Amniotic epithelial cell (primary cell): ENCODE measurements around the gene USH2A.

ENCODE experiments used
- DNase-seq: peaks from one replicate; pipeline ENCODE4 v3.0.0-alpha.2; 2010; ENCODE audit warnings: low read depth

Gene USH2A

DNA sequence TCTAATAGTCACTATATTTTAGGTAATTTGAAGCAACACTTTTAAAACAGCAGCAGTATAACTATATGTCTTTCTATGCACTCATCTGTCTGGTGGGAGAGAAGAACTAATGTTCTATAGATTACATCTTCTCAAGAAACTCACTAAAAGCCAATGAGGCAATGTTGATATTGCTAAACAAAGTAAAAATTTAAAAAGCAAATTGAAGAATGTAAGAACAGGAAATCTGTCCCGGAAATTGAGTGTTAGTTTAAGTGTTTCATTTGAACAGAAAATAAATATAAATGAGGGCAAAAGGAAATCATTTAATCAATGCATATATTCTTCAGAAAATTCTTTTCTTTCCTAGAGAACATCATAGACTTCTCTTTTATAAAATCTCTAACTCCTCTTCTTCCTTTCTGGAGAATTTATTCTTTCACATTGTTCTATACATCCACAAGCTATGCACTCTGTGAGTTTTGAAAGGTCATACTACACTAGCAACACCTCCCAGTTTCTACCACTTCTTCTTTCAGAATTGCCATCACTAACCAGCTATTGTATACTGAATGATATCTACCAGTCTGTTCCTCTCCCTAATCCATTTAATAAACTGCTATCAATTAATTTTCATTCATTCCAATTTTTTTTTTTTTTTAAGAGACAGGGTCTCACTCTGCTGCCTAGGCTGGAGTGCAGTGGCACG, 153.0 kb downstream of the USH2A start:
- no peak for DNase-seq

DNA sequence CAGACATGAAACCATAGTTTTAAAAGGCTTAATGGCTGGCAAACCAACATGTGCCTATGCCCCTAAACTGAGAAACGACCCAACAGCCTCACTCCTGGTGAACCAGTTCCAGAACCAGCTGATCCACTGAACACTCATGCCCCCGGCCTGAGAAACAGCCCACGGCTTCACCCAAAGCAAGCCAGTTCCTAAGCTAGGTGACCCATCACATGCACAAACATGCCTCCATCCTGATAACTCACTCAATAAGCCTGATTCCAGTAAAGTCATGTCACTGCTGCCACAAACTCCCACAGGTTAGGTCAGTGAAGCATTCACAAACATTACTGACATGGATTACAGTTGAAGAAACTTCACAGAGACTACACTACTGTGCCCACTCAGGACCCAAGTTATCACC, 161.6 kb downstream of the USH2A start:
- DNase-seq = no peak

DNA sequence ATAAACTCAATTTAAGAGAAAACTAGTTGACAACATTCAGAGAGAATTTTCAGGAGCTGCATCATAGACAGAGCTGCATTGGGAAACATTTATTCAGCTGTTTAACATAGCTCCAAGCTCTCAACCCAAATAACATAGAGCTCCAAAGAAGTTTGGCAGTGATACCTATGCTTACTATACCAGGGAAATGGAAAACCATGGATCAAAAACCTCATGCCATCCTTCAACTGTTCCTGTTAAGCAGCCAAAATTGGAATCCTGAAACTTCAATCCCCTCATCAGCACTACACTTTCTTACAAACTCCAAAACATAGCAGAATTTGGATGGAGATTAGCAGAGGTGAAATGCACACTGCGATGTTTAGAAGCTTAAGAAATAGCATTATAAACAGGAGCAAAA, 164.4 kb downstream of the USH2A start:
- no peak for DNase-seq

DNA sequence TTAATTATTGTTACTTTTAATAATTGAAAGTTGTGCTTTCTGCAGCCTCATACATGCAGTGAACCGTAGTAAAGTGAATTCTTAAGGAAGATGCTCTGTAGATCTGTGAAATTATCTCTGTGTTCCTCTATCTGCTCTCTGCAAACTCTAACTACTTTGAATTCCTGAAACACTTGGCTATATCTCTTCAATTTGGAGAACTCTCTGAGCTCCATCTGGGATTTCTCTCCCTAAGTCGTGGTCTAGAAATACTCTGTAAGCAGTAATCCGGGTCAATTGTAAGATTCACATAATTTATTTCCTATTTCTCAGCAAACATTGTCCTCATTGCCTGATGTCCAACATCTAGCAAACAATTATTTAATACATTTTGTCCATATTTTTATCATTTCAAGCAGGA, 164.9 kb downstream of the USH2A start:
- no peak for DNase-seq

DNA sequence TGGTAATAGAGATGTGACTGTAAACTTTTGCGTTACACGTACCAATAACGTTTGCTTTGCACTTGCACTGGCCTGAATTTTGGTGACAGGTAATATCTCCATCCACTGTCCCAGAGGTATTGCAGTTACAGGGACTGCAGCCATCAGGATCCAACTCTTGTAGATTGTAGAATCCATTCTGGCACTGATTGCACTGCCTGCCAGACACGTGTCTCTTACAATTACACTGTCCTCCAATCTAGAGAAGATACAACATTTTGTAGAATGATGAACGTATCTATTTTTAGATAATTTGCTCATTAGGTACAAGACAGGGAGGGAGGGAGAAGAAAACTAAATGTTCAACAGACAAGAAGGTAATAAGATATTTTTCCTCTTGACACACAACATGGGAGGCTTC, 172.4 kb downstream of the USH2A start:
- no peak for DNase-seq

DNA sequence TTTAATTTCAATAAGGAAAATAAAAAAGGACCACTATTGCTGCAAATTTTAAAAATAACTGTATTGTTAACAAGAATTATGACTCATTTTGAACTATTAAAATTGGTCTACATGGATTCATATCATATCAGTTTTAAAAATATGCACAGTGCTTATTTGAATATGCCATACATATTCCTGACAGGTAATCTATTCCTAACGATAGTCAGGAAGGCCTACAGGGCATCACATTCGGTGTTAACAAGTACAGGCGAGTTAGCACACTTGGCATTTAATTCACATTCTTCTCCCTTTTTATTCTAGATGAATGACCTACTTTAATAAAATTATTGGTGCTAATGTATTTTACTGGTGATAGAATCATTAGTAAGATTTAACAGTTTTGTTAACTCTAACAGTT, 174.6 kb downstream of the USH2A start:
- DNase-seq = no peak

DNA sequence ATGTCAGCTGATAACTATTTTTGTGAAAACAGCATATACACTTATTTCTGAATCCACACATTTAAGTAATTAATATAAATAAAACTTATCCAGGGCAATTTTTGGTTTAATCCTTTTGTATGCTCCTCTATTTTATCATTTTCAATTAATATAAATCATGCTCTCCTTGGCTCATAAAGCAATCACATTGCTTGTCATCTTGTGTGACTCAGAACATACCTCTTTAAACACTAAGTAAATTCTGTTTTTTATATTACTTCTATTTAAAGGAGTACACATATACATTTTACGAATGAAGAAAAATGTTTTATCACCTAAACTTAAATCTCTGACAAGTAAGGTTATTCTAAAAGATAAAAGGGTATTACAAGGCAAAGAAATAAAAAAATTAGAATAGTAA, 175.3 kb downstream of the USH2A start:
- no peak for DNase-seq

DNA sequence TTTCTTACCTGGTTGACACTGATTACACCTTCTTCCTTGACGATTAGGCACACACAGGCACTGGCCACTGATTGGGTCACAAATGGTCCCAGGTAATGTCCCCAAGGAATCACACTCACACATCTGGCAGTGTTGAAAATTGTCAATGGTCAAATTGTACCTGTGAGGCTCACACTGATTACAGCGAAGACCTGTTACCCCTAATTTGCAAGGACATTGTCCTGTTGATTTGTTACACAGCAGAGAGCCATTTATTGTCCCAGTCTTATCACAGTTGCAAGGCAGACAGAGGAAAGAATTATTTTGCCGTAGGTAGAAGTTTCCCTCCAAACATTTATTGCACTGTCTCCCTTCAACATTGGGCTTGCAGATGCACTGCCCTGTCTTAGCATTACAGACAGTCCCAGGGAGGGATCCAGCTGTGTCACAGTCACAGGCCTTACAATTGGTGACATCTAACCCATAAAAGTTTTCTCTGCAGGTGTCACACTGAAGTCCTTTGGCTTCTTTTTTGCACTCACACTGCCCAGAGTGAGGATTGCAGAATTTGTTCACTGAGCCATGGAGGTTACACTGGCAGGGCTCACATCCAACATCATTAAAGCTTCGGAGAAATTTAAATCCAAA, 176.6 kb downstream of the USH2A start:
- DNase-seq = no peak

DNA sequence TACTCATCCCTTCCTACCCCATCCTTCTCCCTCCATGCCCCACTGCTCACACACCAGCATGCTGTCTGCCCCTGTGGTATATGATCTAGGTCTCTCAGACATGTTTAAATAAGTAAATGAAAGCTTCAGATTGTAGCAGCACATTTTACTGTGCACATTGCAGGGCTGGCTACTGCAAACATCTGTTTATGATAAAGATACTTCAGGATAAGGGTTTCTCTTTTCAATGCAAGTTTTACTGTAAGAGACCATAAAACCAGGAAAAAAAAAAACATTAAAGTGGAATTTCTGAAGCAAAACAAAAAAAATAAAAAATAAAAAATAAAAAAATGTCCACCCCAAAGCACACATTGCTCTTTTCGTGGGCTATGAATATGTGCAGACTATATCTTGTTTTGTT, 184.4 kb downstream of the USH2A start:
- no peak for DNase-seq

DNA sequence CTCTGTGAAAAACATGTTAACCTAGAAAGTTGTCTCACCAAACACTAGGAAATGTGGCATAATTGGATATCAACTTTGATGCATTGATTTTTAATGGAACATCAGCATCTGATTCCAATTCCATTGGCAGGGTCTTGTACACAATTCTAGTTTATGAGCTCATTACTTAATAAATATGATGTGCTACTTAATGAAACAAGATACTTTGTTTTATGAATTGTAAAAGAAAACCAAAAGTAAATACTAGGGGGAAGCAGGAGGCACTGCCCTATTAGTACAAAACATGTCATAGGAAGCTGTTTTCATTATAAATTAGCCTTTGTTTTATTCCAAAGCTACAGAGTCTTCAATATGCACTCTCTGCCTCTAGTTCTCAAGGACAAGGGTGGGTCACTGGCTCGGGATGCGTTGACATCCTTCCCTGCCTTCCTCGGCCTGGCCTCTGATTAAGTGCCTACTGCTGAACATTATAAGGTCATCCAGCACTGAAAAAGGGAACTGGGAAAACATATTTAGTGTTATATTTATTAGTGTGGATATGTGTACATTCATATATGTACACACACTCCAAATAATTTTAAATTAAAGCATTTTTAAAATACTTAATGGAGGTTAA, 185.2 kb downstream of the USH2A start:
- DNase-seq = no peak

DNA sequence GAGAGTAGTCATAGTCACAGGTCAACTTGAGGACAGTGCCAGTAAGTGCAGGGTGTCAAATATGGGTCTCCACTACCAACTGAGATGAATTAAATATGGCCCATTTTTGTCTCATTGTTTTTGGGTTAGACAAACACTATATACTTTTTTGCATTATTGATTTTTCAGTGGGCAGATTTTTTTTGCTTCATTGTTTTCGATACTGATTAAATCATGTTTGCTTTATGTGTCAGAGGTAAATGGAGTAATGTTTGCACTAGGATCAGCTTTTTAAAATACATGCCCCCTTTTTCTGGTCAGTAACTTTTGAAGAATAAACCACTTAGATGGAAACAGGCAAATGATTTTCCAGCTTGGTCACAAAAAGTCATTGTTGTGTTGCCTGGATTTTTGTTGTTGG, 199.0 kb downstream of the USH2A start:
- no peak for DNase-seq

DNA sequence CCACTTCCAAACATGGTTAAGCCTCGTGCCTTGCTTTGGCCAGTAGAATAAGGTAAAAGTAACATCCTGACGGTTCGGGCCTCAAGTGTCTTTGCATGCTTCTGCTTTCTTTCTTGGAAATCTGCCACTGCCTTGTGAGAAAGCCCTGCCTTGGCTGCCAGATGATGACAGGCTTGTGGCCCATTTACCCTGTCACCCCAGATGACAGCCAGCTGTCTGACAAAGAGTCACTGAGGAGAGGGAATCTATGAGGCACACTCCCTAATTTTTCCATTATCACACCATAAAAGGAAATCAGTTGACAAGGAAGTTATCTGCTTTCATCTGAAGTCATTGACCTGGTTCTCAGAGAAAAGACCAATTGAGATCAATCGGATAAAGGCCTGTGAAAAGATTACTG, 199.8 kb downstream of the USH2A start:
- no peak for DNase-seq

DNA sequence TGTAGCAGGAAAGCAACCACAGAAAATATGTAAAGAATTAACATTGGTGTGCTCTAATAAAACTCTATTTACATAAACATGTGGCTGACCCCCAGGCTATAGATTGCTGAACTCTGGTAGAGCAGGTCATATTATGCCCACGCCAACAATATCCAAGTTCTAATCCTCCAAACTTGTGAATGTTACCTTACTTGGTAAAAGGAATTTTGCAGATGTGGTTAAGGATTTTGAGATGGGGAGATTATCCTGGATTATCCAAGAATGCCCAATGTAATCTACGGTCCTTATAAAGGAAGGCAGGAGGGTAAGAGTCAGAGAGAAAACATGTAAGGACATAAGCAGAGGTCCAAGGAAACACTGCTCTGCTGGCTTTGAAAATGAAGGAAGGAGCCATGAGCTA, 201.0 kb downstream of the USH2A start:
- DNase-seq = peak; percentile 58

DNA sequence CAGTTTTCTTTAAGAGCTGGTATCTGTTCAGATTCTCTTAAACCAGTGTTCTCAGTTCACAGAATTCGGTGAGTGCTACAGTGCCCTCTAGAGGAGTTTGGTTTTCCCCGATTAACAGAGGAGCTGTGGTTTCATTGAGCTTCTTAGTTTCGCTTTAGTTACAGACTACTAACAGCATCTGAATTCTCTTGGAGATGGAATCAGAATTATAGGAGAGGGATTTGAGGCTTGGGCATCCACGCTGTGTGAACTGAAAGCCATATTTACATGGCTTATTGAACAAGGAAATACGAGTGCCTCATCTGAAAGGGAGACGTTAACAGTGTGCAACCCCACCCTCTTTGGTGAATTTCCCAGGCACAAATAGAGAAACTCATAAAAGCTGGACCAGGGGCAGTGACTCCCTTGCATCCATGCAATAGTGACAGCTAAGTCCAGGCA, 202.0 kb downstream of the USH2A start:
- DNase-seq = peak; percentile 67

DNA sequence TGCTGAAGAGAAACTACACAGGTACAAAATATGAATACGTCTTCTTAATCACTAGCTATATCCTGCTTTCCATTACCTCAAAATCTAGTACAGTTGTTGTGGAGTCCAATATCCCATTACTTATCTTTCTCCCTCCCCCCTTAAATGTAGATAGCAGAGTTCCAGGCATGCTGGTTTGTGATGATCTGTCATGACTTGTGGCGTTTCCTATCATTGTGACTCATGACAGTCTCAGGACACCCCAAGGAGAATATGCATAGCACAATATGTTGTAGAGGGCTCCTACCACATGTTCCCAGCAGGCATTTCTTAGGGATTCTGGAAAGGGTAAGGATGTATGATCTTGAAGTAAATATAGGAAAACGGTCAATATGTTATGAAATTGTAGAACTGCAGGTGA, 206.9 kb downstream of the USH2A start:
- DNase-seq = no peak

DNA sequence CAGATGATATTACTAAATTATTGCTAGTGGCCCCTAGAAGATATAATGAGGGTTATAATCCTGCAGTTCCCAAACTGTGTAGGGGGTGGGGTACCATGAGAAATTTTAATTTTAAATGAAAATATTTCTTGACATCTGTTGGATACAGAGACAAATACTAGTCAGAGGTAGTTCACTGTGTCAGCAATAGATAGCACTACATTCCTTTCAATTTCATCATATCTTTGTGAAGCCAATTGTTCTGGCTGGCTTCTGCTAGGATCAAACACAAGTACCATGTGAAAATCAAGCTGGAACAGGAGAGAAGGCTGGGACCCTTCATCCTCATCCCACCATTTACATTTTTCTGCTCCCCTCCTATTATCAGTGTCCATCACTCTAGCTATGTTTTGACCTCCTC, 208.1 kb downstream of the USH2A start:
- DNase-seq = peak; percentile 7

DNA sequence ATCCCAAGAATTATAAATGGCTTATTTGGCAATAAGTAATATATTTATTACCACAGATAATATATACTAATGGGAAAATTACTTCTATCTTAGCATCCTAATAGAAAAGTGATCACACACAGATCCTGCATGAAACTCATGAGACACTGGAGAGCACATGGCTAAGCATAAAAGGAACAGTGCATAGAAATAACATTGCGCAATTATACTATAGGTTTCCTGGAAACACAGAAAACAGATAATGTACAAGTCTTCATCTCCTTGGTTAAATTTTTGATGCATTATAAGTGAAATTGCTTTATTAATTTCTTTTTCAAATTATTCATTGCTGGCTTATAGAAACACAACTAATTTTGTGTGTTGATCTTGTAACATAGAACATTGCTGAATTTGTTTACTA, 210.4 kb downstream of the USH2A start:
- no peak for DNase-seq

DNA sequence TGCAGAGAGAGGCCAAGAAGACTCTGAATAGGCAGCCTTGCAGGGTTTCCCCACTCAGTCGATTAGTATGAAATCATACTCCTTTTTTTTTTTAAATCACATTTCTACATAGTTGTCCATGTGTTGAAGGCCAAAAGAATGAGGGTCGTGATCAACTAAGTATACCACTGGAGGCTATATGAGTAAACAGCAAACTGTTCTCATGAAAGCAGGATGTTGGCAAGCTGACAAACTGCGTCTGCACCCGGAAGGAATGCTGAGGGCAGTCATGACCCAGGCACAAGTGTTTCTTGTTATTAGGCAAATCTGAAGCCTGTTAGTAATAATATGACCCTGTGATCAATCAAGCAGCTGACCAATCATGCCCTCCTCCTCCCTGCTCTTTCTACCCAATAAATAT, 213.2 kb downstream of the USH2A start:
- no peak for DNase-seq

DNA sequence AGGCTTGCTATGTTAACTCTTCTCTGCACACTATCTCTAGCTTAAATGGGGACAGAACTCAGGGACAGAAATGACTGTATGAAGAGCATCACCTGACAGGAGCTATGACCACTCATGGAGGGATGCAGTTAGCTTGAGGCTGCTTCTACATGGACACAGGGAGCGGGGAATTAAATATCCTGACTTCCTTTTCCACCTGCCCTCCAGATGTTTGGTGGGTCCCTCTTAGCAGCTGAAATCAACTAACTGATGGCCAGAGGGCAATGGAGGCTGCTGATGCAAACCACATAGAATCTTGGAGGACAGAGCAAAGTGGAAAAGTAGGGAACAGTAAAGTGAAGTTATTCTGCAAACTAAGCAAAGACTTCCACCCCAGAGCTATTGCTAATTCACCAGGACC, 214.1 kb downstream of the USH2A start:
- no peak for DNase-seq

DNA sequence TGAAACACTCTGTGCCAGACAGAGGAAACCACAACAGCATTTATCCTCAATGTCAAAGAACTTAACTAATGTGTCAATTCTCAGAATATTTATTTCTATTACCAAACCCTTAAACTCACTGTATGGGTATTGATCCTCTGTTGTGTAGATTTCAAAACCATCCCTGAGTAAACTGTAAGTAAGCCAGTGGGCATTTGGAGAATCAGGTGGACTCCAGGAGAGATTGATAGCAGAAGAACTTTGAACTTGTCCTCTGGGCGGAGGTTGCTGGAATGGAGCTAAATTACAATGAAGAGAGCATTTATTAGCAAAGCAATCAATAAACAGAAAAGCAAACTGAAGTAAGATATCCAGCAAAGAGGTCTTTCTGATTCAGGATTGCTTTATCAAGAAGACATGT, 216.1 kb downstream of the USH2A start:
- DNase-seq = no peak

DNA sequence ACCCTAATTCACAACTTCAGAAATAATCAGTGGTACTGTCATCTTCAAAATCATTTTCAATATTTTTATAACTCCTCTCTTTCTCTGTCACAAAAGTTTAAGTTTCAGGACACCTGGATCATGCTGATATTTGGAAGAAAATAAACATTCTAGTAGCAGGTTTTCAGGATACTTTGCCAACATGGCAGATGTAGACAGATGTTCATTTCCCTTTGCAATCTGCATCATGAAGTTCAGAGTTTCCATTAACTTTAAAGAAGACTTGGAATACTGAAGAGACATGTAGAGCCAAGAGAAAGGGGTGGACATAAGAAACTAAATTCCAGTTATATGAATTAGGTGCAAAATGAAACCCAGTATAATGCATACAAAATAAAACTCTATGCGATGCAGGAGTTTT, 218.1 kb downstream of the USH2A start:
- DNase-seq = no peak

DNA sequence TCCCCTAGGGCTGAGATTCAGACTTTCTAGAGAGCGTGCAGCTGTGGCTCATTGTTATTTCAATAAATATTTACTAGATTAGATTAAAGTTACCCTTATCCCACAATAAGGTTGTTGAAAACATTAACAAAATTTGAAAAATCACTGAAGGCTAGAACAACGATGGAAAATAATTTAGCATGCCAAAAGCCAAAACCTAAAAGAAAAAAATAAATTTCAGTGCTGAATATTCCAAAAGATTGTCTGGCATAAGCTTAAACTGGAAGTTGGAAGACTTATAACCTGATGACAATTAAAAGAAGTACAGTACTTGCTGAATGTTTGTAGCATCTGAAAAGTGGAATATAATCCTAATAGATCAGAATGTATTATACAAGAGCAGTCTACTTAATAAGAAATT, 221.3 kb downstream of the USH2A start:
- DNase-seq = no peak

DNA sequence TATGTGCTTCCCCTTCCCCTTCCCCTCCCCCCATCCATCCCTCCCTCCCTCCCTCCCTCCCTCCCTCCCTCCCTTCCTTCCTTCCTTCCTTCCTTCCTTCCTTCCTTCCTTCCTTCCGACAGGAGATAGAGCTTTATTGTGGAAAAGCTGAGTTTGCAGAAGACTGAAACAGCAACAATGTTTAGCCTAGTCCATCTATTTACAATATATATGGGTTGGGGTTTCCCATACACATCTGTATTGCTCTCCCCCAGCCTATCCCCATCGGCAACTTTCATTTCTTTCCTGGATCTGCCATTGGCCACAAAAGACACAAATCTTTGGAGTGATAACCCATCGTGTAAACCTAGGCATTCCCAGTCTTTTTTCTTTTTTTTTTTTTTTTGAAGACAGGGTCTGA, 222.3 kb downstream of the USH2A start:
- DNase-seq = no peak

DNA sequence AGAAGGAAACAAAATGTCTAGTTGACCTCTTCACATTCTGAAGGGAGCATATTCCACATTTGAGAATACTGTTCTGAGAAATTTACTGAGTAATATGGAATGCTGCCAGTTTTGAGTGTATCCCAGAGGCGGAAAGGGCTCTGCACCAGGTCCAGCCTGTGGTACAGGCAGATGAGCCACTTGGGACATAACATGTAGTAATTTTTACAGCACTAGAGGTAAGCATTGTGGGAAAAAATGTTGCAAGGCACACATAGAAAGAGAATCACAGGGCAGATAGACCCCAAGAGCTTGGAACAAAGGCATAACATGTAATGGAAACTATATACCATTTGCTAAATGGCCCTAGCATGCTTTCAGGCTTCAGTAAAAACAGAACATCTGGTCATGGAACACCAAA, 228.5 kb downstream of the USH2A start:
- no peak for DNase-seq
